ENCODE measurements around the gene CCDC127. TPM values are rescaled to one million over a fixed set of nuclear protein-coding genes. Genes with fewer than 3 reads are reported as not detected.

The CCDC127 gene
- total RNA-seq, 1 donor from 2014 or later = 4.7 TPM

DNA sequence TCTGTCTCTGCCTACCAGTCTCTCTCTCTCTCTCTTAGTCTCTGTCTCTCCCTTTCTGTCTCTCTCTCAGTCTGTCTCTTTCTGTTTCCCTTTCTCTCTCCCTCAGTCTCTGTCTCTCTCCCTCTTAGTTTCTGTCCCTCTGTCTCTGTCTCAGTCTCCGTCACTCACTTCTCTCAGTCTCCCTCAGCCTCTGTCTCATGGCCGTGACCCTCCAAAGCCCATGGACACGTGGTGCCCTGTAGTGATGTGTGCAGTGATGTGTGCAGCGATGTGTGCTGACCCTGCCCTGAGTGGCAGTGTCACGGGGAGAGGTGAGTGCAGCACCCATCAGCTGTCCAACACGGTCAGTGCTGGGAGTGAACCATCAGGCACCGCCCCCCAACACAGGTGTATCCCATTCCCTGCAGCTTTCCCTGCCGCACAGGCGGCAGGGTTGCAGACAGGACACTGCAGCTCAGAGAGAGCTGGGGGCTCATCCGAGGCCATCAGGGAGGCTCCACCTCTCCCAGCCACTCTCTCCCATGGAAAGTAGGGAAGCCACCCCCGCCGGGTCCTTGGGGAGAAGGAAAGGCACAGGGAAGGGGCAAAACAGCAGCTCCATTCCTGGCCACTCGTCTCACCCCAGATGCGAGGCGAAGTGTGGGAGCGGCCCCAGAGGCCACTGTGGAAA is 27.5 kb downstream of the CCDC127 start:
- DNase-seq (ENCODE audit: low read depth, low spot score) = no peak

DNA sequence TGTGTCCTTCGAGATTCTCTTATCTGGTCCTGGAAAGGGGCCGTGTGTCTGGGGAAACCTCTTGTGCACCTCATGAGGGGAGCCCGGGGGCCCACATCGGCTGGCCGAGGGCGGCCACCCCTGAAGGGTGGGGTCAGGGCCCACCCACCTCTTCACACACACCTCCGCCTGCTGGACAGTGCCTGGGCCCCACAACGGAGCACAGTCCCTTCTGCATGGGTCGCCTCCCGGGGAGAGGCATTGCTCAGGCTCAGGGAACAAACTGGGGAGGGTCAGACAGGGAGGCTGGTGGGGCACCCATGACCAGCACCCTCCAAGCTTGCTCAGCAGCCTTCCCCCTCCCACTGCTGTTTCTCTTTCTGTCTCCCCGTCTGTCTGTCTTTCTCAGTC is 28.0 kb downstream of the CCDC127 start:
- DNase-seq (ENCODE audit: low read depth, low spot score) = no peak

DNA sequence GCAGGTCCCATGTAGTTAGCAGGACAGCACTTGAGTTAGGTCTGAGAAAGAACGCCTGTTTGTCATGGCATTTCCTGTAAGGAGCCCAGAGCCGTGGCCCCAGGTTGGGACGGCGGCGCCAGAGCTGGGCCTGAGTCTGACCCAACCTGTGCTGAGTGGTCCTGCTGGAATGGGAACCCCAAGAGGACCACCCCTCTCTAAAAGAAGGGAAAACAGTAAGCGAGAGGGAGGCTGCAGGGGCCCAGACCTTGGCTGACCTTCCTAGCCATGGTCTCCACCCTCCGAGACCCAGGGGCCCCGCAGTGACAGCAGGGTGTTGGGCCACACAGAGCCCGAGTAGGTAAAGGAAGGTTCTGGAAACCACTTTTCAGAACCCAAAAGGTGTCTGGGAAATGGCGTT is 28.5 kb downstream of the CCDC127 start:
- DNase-seq (ENCODE audit: low read depth, low spot score) = no peak

DNA sequence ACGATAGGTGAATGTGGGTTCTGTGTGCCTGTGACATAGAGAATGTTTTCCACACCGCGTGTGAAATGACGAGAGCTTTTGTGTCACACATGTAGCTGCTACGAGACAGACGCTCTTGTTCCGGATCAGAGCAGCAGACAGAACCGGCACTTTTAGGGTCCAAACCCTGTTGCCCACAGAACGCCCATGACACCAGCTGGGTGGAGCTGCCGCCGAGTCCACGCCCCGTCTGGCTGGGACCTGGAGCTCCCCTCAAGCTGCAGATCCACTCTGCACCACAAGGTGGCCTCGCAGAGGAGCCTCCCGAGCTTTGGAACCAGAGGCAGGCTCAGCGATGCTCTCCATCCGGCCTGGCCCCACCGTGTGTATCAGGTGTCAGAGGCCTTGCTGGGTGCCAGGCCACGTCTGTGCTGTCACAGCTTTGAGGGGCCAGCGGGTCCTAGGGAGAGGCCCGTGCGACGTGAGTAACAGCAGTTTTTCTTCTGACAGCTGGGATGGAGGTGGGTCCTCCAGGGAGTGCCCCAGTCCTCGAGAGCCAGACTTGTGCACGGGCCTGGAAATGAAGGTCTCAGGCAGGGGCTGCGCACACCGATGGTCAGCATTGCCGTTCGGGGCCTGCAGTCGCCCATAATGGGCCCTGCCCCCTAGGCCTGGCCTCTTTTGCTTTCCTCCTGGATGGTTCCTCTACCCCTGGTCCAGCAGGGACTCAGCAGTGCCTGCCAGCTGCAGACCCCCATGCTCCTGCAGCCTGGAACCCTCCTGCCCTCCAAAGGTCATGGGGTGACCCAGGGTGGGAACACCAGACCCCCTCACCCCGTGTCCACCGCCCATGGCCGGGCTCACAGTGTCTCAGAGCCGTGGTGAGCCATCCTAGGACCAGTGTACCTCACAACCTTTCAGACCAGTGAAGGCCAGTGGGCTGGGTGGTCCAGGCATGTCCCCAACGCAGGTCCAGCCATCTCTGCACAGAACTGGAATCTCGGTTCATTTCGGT is 29.2 kb downstream of the CCDC127 start:
- DNase-seq (ENCODE audit: low read depth, low spot score) = peak; percentile 27

DNA sequence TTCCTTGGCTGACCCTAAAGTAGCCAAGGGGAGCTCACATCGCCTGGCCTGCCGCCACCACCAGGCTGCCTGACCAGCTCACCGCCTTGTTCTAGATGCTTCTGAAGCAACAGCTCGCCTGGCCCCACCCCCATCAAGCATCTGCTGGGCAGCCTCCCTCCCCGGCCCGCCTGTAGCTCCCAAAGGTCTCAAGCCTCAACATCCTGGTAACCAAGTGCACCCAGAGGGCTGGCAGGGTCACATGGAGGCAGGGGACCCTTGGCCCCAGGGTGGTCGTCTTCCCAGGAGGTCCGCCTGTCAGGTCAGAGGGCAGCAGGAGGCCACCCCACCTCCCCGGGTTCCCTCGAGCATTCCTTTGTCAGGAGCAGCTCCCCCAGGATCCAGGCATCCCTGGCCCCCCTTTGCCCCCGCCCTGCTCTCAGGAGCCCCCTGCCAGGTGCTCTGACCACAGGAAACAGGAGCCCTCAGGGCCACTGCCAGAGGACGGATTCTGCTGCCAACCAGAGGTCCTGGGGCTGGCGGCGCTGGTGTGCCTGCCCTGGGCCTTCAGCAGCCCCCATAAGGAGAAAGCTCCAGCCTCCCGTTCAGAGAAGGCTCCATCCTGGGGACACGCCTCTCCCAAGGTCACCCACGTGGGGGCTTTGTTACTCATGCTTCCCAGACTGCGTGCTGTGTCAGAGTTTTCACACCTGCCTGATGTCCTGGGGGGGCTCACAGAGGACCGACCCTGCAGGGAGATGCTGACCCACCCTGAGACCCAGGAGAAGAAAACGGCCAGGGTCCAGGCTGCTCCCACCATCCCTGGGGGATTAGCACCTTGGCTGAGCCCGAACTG is 30.1 kb downstream of the CCDC127 start:
- no peak for DNase-seq (ENCODE audit: low read depth, low spot score)

DNA sequence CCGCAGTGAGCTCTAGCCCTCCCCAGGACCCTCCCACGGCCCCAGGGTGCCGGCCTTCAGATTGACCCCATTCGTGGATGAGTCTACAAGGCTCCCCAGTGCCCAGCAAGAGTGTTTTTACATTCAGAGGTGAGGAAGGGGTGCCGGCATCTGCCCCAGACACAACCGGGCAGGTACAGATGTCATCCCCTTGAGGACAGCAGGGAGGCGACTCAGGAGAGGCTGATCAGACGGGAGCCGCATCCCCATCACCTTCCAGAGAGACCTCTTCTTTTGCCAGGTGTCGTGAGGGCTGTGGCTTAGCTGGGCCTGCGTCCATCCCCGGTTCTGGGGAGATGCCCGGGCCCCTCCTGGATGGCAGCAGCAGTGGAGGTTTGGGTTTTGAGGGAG is 30.9 kb downstream of the CCDC127 start:
- DNase-seq (ENCODE audit: low read depth, low spot score) = no peak

DNA sequence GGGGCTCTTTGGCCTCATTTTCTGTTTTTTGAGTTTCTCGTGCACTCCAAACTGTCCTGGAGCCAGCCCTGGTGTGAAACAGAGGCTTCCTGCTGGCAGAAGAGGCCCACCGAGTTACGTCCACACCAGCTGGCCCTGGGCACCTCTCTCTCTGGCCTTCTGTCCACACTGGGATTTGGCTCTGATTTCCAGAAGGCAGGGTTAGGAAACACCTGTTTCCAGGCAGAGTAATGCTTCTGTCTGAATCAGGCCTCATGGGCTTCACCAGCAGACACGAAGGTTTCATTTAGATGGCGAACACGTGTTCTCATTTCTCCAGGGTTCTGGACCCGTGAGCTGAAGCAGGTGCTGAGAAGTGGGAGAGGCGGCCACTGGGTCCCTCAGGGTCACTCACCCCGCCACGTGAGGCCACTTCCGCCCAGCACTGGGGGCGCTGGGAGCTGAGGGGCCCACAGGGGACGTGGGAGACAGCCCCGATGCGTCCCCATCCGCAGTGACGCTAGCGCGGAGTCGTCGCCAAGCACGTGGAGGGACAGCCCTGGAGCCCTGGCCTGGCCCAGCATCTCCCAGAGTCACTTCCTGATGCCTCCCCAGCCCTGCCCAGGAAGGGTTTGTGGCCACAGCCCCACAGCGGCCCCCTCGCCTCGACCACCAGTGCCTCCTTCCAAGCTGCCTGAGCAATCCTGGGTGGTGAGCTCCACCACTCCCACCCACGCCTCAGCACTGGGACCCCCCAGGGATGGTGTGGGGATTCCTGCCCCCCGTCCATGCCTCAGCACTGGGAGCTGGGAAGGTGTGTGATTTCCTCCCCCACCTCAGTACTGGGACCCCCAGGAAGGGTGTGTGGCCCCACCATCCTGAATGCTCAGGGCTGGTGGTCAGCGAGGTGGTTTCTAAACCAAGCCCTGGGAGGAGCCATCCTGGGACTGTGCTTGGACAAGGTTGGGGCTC is 31.6 kb downstream of the CCDC127 start:
- peak; percentile 20 for DNase-seq (ENCODE audit: low read depth, low spot score)

DNA sequence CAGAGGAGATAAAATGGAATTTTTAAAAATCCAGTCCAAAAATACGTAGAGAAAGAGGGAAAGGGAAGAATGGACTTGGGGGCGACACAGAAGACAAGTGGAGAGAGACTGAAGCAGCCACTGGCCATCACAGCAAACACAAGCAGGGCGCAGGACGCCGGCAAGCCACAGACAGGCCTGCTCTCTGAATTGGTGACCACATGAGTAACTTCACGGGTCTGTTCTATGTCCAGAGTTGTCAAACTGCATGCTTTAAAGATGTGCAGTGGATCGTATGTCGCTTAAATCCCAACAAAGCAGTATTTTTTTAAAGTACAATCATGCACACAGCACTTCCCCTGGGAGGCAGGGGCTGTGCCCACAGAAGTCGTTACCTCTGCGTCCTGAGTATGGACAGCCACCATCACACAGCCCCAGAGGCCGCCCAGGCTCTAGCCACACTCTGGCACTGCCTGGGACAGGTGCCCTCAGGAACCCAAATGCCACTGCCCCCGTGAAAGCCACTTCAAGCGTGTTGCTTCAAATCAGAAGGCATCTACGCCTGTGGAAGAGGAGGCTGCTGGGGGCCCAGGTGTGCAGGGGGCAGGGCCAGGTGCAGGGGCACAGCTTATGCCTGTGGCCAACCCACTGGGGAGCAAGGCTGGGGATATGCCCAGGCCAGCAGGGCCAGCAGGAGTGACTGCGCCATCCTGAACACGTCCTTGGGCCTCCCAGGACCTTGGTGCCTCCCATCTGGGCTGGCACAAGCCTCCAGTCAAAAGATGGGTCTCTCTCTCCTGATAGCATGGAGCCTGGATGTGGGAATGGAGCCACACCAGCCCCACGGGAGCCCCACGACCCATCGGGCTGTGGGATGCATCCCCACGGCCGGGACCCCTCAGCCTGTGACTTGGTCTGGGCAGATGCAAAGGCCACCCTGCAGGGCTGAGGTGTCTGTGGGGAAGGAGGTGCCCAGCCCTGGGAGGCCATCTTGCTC is 32.6 kb downstream of the CCDC127 start:
- DNase-seq (ENCODE audit: low read depth, low spot score) = no peak

DNA sequence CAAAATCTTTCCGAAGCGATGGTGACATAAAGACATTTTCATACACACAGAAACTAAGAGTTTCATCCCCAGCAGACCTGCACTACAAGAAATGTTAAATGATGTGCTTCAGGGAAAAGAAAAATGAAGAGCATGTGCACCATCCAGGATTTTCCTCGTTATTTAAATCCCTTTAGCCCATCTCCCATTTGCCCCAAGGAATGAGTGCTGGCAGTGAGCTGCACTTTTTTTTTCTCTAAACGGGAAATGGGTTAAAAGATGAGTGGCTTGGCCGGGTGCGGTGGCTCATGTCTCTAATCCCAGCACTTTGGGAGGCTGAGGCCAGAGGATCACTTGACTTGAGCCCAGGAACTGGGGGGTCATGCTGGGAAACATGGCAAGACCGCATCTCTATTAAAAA is 33.5 kb downstream of the CCDC127 start:
- no peak for DNase-seq (ENCODE audit: low read depth, low spot score)

DNA sequence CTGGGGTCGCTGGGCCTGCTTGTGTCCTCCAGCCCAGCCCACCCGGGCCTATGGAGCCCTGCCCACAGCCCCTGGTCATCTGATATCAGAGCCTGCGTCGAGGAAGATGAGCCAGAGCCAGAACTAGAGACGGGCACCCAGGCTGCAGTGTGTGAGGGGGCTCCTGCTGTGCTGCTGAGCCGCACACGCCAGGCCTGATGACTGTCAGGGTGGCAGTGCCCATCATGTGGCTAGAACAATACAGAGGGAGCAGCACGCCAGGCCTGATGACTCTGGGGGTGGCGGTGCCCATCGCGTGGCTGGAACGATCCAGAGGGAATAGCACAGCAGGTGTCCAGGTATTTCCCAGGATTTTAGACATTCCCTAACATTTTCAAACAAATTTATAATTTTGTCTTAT is 35.8 kb downstream of the CCDC127 start:
- DNase-seq (ENCODE audit: low read depth, low spot score) = no peak

DNA sequence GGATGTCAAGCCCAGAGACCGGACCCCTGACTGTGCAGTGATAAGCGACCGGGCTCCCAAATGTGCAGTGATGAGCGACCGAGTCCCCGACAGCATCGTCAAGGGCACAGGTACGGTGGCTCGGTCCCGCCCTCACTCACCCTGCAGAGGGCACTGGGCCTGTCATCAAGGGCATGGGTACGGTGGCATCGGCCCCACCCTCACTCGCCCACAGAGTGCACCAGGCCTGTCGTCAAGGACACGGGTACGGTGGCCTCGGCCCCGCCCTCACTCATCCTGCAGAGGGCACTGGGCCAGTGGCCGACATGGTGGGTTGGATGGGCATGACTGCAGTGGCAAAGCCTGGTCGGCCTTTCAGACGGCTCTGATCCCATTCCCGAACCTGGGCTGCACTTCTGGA is 36.4 kb downstream of the CCDC127 start:
- no peak for DNase-seq (ENCODE audit: low read depth, low spot score)

DNA sequence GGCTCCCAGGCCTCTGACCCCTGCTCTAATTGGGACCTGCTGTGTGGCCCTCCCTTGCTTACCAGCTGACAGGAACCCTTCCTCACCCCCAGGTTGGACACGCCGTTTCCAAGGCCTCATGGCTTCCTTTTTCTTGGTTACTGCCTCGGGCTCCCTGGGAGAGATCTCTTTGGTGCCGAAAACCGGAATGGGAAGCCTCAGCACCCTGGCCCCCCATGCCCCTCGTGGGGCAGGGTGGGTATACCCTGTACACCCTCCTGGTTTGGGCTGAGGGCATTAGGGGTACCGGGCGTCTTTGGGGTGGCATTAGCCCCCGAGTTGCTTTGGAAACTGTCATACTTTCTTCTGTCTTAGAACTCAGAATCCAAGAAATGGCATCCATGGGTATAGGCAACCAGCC is 36.8 kb downstream of the CCDC127 start:
- no peak for DNase-seq (ENCODE audit: low read depth, low spot score)

DNA sequence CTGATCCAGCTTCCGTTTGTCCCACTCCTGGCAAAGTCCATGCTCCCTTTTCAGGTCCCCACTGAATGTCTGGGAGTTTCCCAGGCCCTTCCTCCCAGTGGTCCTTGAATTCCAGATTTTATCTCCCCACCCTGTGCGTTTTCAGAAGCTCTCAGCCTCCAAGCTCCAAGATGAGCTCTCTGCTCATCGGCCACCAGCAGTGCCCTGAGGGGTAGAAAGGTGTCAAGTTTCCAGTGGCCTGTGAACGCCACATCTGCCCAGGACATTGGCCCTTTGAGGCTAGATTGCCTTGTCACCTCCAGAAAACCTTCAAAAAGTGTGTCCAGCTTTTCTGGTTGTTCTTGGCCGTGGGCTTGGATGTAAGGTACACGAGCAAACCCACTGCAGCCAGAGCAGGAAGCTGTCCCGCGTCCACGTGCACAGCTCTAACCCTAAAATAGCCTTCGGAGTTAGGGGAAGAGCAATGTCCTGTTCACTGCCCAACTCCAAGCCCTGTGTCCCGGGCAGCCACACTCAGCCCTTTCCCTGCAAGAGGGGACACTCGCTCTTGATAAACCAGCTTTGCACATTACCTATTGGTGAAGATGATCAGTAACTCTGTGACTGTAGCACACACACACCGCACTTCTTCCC is 37.6 kb downstream of the CCDC127 start:
- DNase-seq (ENCODE audit: low read depth, low spot score) = no peak

DNA sequence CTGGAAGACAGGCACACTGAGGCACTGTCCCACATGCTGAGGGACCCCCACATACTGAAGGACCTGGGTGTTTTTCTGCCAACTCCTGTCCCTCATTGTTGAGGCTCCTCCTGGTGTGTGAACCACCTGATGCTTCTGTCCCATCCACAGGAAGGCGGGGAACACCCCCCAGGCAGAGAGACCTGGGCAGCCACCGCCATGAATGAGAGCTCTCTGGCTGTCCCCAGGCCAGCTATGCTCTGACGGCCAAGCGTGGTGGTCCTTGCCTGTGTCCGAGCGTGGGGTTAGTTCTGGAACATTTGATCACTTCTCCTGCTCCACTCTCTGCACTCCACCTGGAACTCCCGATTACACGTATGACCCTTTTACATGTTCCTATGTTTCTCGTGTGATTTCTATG is 38.6 kb downstream of the CCDC127 start:
- no peak for DNase-seq (ENCODE audit: low read depth, low spot score)

DNA sequence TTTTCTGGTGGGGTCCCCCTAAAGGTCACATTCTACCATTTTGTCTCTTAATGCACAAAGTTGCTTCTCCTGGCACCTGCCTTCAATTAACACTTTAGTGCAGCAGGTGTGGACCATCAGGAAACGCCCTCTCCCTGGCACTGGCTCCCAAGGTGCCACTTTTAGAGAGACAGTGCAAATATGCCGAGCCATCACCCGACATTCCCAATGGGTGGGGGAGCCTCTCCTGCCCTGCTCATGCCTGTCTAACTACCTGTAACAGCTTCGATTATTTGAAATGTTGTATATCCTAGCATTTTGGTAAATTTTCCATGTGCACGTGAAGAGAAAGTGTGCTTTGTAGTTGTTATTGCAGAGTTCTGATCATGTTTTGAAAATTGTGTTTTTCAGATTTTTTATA is 39.8 kb downstream of the CCDC127 start:
- DNase-seq (ENCODE audit: low read depth, low spot score) = no peak

DNA sequence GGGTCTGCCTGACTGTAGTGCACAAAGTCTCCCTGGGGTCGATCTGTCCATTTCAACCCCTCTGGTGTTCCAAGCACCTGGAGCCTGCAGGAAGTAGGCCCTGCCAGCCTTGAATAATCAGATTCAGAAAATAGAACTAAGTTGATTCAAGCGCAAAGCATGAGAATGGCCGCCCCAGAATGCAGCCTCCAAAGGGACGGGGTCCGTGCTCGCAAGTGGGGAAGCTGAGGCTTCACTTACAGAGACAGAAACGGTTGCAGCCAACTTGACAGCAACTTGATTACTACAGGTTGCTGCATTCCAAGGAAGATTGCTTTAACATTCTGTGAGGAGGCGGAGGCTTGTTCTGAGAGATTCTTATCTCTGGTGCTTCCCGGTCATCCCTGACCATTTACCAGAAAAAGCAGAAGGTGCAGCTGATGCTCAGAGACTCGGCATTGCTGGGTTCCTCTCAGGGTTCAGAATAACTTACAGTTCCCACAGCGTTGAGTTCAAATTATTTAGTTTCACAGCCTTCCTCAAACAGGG is 41.6 kb downstream of the CCDC127 start:
- DNase-seq (ENCODE audit: low read depth, low spot score) = no peak

DNA sequence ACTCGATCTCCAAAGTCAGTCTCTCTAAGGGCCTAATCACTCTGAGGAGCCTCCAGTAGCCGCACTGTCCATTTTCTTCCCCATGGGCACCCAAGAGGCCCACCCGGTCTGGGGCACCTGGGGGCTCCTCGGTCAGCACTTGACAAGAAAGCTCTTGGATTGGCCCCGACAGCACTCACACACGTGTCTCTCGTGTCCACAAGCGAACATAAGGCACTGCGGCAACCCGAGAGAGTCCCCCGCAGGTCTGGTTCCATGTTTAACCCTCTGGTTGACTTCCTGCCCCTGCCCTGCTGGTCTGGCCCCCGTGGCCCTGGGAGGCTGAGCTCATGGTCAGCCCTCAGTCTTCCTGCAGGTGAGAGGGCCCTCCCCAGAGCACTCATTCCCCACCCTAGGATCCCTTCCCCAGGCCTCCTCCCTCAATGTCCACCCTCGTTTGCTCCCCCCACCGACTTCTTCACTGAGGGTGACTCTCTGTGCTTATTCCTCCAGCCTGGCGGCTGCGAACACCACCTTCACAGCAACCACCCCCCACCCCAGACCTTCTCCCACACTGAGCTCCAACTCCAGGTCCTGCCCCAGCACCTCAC is 43.0 kb downstream of the CCDC127 start:
- DNase-seq (ENCODE audit: low read depth, low spot score) = no peak

DNA sequence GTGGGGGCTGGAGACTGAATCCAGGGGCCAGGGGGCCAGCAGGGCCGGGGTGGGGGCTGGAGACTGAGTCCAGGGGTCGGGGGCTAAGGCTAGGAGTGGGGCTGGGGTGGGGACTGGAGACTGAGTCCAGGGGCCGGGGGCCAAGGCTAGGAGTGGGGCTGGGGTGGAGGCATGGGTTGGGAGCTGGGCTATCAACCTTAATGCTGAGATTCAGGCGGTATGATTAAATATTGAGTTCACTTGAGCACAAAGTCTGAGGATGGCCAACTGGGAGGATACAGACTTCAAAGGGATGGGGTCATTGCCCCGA is 43.7 kb downstream of the CCDC127 start:
- DNase-seq (ENCODE audit: low read depth, low spot score) = no peak

Measured in pulmonary artery endothelial cell (primary cell).